SHP77 treated with DMSO at 0.1 percent for 48 hours (cell line): Measurements from ENCODE around the gene C4BPA.

Source experiments
- DNase-seq: peaks from one replicate; lab custom pipeline; 2025; lab: John Stamatoyannopoulos, UW

The C4BPA gene

GRCh38 chr1:207191061-207191460 lies 87.0 kb downstream of the C4BPA start:
- no peak for DNase-seq

GRCh38 chr1:207191776-207192175 lies 87.7 kb downstream of the C4BPA start:
- DNase-seq = no peak

GRCh38 chr1:207194197-207194596 lies 90.2 kb downstream of the C4BPA start:
- DNase-seq = no peak
